COLO668 (cell line): ENCODE data around the gene PRSS33.

Experiments
- DNase-seq: peaks from one replicate; lab custom pipeline; 2025; ENCODE audit not compliant: unreplicated experiment; lab: John Stamatoyannopoulos, UW

Gene PRSS33

DNA sequence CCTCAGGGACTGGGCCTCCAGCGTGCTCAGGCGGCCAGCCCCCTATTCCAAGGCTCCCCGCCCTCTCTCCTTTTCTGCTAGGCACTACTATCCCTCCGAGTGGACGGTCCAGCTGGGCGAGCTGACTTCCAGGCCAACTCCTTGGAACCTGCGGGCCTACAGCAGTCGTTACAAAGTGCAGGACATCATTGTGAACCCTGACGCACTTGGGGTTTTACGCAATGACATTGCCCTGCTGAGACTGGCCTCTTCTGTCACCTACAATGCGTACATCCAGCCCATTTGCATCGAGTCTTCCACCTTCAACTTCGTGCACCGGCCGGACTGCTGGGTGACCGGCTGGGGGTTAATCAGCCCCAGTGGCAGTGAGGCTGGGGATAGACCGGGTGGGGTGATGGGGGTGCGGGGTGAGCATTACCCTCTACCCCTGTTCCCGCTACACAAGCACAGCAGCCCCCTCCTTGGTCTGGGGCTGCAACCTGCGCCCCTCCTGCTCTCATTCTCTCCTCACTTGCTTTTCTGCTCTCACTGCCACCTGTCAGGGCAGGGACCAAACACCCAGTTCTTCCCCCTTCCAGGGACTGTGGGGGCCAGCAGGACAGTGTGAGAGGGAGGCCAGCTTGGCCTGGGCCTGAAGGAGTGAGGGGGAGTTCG is 12.0 kb upstream of the PRSS33 start:
- DNase-seq = no peak

DNA sequence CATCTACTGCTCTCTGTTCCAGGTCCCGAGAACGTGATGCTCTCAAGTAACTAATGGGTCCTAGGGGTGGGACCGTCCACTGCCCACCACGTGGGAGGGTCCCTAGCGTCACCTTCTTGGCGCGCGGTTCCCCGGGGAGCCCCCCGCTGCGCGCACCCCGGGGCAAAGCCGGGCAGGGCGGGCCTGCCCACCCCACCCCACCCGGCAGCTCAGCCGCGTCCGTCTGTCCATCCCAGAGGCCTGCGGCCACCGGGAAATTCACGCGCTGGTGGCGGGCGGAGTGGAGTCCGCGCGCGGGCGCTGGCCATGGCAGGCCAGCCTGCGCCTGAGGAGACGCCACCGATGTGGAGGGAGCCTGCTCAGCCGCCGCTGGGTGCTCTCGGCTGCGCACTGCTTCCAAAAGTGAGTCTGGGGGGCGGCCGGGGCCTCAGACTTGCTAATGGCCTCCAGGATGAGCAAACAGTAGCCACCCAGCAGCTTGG is 11.4 kb upstream of the PRSS33 start:
- DNase-seq = no peak

DNA sequence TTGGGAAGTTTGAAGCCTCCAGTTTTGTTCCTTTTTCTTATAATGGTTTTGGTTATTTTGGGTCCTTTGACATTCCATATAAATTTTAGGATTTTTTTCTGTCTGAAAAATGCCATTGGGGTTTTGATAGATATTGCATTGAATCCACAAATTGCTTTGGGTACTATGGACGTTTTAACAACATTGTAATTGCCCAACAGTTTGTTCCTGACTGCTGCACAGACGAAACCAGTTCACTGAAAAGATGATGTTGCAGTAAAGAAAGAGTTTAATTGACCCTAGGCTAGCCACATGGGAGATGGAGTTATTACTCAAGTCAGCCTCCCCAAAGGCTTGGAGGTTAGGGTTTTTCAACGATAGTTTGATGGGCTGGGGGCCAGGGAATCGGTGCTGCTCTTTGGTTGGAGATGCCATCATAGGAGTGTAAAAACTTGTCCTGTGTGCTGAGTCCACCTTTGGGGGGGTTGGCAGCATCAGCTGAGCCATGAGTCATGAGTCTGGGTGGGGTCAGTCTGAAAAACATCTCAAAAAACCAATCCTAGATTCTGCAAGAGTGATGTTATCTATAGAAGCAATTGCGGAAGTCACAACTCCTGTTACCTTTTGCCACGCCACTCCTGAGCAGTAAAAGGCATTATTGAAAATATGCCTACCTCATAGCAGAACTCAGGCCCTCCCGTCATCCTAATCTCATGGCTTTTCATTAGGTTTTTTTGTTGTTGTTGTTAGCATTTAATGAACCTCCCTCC is 8.2 kb upstream of the PRSS33 start:
- no peak for DNase-seq

DNA sequence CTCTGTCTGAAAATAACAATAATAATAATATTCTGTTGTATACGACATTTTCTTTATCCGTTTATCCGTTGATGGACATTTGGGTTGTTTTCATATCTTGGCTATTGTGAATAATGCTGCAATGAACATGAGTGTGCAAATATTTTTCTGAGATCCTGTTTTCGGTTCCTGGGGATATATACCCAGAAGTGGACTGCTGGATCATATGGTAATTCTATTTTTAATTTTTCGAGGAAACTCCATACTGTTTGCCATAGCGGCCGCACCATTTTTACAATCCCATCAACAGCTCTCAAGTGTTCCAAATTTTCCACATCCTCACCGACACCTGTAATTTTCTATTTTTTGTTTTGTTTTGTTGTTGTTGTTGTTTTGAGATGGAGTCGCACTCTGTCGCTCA is 5.6 kb upstream of the PRSS33 start:
- no peak for DNase-seq

DNA sequence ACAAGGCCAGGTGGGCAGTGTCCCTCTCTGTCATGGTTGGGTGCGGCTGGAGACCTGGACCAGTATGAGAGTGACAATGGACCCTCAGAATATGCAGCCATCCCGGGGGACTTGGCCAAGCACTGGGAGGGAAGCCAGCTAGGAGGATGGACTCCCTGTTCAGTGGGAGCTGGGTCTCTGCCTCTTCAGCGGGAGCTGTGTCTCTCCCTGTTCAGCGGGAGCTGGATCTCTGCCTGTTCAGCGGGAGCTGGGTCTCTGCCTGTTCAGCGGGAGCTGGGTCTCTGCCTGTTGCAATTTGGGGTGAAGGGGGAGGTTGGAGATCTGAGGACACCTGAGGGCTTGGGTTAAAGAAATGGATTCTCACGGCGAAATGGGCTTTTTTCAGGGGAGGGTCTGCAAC is 3.8 kb upstream of the PRSS33 start:
- DNase-seq = no peak

DNA sequence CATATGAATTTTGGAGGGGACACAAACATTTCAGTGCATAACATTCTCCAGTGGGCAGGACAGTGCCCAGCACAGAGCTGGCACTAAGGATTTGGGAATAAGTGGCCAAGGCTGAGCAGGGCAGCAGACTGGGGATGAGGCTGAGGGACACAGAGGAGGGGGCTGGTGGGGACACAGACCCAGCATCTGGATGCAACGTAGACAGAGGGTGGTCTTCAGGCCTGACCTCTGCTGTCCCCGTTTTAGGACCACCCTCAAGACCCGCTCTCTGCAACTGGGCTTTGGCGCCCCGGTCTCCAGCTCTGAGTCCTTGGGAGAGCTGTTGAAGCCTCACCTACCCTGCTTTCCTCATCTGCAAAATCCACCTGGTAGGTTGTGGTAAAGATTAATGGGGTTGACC is 3.3 kb upstream of the PRSS33 start:
- no peak for DNase-seq

DNA sequence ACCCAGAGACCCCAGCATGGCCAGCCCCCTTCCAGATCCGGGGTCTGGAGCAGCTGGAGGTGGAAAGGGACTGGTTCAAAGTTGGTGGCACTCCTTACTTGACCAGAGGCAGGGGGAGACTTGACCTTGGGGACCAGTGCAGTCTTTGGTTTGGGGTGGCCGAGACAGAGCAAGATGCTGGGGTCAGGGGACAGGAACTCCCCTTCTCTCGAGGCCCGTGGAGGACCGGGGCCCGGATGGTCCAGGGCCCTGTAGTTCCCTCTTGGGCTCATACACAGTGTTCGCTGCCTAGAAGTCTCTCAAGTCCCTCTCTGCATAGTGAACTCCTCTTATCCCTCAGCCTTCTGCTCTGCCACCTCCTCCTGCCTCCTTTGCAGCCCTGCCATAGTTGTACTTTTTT is 601 bp upstream of the PRSS33 start:
- DNase-seq = no peak

DNA sequence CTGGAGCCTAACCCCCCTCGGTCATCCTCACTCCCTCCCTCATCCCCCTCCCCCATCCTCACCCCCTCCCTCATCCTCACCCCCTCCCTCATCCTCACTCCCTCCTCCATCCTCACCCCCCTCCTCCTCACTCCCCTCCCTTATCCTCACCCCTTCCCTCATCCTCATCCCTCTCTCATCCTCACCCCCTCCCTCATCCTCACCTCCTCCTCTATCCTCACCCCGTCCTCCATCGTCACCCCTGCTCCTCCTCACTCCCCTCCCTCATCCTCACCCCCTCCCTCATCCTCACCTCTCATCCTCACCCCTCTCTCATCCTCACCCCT is 571 bp downstream of the PRSS33 start:
- DNase-seq = no peak

DNA sequence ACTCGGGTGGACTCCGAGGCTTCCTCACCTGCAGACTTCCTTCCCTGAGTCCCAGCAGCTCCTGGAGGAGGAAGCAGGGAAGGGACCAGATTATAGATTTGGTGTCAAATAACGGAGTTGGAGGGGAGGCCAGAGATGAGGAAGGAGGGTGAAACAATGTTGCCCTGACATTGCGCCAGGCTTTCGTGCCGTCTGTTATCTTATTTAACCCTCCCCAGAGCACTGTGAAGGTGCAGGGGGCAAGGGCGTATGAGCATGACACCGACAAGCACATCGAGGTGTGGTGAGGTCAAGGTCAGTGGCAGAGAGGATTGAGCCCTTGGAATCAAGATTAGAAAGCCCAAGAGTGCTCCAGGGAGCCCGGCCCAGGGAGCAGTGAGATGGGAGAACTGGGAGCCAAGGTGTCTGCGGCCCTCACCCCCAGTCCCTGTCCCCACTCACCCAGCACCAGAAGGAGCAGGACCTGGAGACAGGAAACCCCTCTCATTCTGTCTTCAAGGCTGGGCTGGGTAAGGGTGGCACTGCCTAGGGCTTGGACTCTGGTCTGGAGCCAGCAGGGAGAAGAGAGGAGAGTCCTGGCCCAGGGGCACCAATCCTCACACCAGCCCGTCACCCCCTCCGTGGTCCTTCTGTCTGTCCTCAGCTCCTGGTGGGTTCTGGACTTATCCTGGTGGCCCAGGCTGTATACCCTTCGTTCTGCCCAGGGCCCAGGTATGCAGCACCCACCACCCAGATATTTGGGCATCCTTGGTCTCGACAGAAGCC is 1.1 kb downstream of the PRSS33 start:
- no peak for DNase-seq

DNA sequence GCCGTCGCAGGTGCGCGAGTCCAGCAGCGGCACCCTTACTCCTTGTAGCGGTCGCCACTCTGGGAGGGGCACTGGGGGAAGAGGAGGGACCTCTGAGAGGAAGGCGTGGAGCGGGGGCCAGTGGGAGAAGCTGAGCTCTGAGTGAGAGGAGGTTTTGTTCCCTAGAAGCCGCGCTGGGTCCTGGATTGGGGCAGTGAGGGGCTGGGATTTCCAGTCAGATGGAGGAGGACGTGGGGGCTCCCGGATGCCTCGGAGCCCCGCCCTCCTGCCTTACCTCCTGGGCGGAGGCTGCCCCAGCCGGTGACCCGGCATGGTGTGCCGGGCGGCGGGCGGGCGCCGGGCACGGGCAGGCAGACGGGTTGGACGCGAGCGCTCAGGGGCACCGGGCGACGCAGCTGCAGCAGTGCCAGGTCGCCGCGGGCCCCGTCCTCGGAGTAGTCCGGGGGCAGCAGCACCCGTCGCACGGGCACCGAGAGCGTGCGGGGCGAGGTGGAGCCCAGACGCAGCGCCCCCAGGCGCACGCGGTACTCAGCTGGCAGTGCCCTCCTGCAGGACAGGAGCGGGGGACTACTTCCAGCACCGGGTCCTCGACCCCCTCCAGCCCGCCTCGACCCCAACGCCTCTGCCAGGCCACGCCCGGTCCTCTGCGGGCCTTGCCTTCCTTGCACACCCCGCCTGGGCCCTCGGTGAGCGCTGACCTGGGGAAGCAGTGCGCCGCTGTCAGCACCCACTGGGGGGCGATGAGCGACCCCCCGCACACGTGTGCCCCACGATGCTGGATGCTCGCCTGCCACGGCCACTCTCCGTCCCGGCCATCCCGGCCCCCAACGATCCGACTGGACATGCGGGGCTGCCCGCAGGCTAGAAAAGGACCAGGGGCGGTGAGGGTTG is 2.0 kb downstream of the PRSS33 start:
- DNase-seq = peak; percentile 36

DNA sequence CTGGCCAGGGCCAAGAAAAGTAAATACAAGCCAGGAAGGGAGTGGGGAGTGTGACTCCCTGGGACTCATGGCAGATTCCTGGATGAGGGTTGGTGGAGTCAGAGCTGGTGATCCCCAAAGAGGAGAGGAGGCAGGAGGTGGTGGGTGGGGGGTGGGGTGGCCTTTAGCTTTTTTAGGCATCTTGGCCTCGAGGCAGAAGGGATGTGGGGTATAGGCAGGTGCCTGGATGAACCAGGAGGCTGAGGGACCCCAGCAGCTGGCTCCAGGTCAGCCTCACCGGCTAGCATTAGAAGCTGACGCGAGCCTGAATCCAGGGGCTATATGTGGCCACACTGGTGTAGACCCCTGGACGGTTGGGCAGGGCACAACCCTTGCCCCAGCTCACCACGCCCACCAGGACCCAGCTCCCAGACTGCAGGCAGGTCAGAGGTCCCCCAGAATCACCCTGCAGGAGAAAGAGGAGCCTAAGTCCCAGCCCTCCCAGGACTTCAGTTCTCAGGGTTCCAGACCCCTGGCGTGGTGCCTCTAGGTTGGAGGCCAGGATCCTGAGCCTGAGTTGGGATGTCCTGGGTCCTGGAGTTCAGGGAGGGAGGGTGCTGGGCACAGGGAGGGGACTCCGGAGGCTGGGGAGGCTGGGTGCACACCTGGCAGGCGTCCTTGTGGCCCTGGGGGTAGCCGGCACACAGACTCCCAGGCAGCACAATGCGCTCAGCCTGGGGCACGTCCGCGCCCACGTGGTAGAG is 2.8 kb downstream of the PRSS33 start:
- DNase-seq = peak; percentile 58

DNA sequence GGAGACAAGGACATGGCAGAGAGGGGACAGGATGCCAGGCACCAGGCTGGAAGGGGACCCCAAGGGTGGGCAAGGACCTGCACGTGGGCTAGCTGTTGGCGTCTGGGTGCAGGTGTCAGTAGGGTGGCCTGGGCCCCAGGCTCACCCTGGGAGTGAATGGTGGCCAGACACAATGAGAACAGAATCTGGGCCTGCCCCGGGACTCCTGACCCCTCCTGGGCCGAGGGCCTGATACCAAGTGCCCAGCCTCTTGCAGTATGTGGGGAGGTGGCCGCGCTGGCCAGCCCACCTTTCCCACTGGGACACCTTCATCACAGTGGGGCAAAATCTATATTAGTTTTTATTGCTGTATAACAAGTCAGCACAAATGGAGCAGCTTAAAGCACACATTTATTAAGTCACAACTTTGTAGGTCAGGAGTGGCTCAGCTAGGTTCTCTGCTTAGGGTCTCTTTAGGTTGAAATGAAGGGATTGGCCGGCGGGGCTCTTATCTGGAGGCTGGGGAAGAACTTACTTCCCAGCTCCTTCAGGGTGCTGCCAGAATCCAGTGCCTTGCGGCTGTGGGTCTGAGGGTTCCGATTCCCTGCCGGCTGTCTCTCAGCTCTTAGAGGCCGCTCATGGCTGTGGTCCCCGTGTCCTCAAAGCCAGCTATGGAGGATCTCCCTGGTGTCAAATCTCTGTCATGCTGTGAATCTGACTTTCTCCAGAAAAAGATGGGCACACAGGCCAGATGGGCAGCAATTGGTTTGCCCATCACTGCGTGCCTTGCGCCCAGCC is 3.6 kb downstream of the PRSS33 start:
- no peak for DNase-seq

DNA sequence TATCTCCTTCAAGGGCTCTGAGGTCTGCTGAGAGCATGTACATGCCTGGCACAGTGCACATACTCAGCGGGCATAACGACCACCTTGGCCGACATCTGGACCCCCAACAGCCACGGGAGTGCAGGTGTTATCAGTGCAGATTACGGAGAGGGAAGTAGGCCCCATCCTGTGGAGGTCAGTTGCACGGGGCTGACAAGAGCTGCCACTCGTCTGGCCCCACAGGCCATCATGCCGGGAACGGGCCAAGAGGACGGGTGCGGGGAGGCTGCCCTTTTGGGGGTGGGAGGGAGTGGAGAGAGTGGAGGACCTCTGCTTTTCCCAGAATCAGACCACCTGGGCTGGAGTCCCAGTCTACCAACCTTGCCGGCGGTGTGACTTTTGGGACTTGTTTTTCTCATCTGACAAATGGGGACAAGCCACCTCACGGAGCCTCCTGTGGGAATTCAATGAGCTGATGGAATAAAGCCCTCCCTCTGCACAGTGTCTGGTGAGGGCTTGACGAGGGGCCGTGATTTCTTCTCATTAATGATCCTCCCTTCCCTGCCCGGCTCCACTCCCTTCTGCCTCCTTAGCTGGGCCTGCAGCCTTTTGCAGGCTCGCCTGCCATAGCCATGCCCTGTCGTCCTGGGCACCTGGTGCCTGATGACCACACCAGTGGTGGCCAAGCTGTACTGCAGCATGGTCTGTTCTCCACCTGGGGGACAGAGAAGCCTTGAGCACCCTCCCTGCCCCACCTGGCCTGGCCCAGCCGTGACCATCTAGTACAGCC is 4.6 kb downstream of the PRSS33 start:
- DNase-seq = no peak

DNA sequence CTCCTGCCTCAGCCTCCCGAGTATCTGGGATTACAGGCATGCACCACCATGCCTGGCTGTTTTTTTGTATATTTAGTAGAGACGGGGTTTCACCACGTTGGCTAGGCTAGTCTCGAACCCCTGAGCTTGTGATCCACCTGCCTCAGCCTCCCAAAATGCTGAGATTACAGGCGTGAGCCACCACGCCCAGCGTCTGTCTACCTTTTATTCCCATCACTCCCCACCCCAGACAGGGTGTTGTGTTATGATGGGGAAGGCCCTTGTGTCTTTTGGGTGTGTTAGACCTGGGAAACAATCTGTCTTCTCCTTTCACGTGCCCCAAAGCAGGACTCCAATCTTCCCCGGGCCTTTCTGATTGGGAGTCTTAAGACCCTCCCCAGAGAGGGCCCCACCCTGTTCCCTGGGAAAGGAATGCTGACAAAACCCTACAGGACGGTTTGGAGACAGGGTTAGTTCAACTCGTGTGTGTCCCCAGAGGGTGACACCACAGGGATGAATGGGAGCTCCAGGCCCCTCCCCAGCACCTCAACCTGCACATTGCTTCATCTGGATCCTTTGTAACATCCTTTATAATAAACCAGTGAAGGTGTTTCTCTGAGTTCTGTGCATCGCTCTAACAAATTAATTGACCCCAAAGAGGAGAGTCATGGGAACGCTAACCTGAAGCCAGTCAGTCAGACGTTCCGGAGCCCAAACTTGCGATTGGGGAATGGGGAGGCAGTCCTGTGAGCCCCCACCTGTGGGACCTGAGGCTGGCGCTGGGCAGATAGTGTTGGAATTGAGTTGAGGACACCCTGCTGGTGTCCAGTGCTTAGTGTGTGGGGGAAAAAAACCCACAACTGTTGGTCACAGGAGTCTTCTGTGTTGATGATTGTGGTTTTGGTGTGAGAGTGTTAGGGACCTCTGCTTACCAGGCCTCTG is 7.1 kb downstream of the PRSS33 start:
- DNase-seq = no peak

DNA sequence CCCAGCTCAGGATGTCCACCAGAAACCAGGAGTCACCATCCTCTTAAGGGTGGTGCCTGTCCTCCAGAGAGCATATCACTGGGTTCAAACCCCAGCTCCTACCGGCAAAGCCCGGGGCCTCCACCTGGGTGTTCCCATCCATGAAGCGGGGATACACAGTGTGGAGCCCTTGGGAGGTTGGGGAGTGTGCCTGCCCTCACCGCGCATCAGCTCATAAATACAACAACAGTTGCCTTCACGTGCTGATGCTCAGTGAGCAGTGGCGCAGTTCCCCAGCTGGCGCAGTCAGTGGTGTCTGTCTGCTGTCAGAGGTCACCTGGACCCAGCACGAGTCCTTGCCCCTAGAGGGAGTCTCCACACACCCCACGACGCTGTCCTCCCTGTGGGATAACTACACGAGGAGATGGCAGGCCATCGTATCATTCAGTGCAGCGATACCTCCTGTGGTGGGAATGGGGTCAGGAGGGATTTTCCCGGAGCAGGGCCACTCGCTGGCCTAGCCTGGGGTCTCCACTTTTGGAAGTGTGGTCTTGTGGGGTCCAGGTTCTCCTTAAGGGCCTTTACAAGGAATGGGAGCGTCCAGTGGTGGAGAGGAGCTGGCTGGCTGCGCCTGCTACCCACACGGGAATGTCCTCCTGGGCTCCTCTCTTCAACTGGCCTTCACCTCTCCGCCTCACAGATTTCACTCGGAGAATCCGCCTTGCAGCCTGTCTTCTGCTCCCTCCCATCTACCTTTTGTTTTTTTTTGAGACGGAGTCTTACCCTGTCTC is 8.0 kb downstream of the PRSS33 start:
- DNase-seq = no peak

DNA sequence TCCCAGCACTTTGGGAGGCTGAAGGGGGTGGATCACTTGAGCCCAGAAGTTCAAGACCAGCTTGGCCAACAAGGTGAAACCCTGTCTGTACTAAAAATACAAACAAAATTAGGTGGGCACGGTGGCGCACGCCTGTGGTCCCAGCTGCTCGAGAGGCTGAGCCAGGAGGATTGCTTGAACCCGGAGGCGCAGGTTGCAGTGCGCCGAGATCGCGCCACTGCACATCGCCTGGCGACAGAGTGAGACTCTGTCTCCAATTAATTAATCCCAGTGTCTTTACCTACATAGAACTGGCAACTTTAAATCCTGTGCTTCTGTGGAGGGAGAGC is 8.8 kb downstream of the PRSS33 start:
- DNase-seq = no peak

DNA sequence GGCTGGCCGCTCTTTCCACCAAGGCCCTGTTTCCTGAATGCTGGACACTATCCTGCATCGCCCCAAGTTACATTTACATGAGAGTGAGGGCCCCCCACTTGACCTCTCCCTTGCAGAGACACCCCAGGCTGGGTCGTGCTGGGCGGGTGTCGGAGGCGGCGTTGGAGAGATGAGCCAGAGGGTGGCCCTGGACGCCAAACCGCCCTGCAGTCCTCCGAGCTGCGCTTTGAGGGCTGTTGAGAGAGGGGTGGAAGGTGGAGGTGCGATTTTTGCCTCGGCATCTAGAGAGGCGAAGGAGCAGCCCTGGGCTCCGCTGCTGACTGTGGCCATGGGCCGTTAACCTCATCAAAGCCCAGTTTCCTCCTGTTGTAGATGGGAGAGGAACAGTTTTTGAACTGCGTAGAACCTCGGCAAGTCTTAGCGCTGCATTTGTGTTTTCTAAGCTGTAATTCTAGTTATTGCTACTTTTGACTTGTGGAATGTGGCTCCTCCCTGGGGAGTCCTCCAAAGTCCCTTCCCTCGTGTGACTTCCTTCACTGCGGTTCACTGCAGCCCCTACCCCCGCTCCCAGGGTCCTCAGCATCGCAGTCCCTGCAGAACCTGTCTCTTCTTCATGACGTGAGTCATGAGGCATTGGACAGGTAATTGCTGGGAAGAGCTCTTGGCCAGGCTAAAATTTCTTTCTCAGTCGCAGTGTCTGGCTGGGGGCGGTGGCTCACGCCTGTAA is 9.3 kb downstream of the PRSS33 start:
- DNase-seq = peak; percentile 31
